Stimulated activated naive CD8-positive, alpha-beta T cell treated with anti-CD3 and anti-CD28 coated beads, Interleukin-15, Interleukin-2, amounts not matched to agents 100 ng/mL and 50 ng/mL, for 24 hours (primary cell): Measurements from ENCODE around the gene UTP11.
"Not testable (repeated sequence)": the region's sequence is repeated elsewhere in the genome, so short reads cannot be mapped to it uniquely, and the experiment has no call there.

ENCODE experiments used
- H3K27ac Mint-ChIP-seq: one replicate; pipeline ENCODE4 v1.8.0; 2021; ENCODE audit warnings: mild to moderate bottlenecking, mixed read lengths
- H3K27me3 Mint-ChIP-seq: one replicate; pipeline ENCODE4 v1.8.0; 2021; ENCODE audit warnings: mixed read lengths
- H3K36me3 Mint-ChIP-seq: one replicate; pipeline ENCODE4 v1.8.0; 2021; ENCODE audit warnings: low read depth, mixed read lengths
- H3K4me1 Mint-ChIP-seq: one replicate; pipeline ENCODE4 v1.8.0; 2021; ENCODE audit warnings: low read depth, mixed read lengths
- H3K4me3 Mint-ChIP-seq: one replicate; pipeline ENCODE4 v1.8.0; 2021; ENCODE audit warnings: mild to moderate bottlenecking, mixed read lengths
- H3K9me3 Mint-ChIP-seq: one replicate; pipeline ENCODE4 v1.8.0; 2021; ENCODE audit warnings: mixed read lengths

Gene UTP11

GRCh38 chr1:38012363-38013226 lies at the start of gene UTP11:
Gene UTP11, plus strand, starts transcription at chr1:38012734. Its CDS starts 69 bp downstream, at chr1:38012803.
- H3K36me3 Mint-ChIP-seq: peaks cover 40% of the 10 kb centered on the region
- no peaks in the 10 kb centered on the region for H3K9me3 Mint-ChIP-seq
- peaks cover 81% of the 10 kb centered on the region for H3K4me1 Mint-ChIP-seq
- peak within 1 kb of the TSS; percentile 97 for H3K4me3 Mint-ChIP-seq
- no peaks in the 10 kb centered on the region for H3K27me3 Mint-ChIP-seq
- H3K27ac Mint-ChIP-seq: peak within 1 kb of the TSS; percentile 97

GRCh38 chr1:37964106-37964505 lies 48.4 kb upstream of the UTP11 start:
- H3K27me3 Mint-ChIP-seq, H3K9me3 Mint-ChIP-seq, H3K4me1 Mint-ChIP-seq, H3K4me3 Mint-ChIP-seq, H3K27ac Mint-ChIP-seq: not testable (repeated sequence)
- peaks cover 60% of the 10 kb centered on the region for H3K36me3 Mint-ChIP-seq

- H3K9me3 Mint-ChIP-seq: no peaks in the 10 kb centered on the region
- no peaks in the 10 kb centered on the region for H3K27me3 Mint-ChIP-seq
- no peak overlapping the region for H3K4me3 Mint-ChIP-seq
- peaks cover 62% of the 10 kb centered on the region for H3K36me3 Mint-ChIP-seq
- H3K4me1 Mint-ChIP-seq: no peaks in the 10 kb centered on the region
- H3K27ac Mint-ChIP-seq: no peak overlapping the region
Measured at GRCh38 chr1:37965301-37965700, 47.2 kb upstream of the UTP11 start.

- peaks cover 88% of the 10 kb centered on the region for H3K36me3 Mint-ChIP-seq
- H3K4me3 Mint-ChIP-seq, H3K27me3 Mint-ChIP-seq, H3K4me1 Mint-ChIP-seq, H3K9me3 Mint-ChIP-seq, H3K27ac Mint-ChIP-seq: not testable (repeated sequence)
Measured at GRCh38 chr1:37973684-37974083, 38.9 kb upstream of the UTP11 start.

- H3K4me3 Mint-ChIP-seq: no peak overlapping the region
- H3K9me3 Mint-ChIP-seq: no peaks in the 10 kb centered on the region
- no peaks in the 10 kb centered on the region for H3K27me3 Mint-ChIP-seq
- peaks cover 88% of the 10 kb centered on the region for H3K36me3 Mint-ChIP-seq
- H3K4me1 Mint-ChIP-seq: peaks cover 7% of the 10 kb centered on the region
- no peak overlapping the region for H3K27ac Mint-ChIP-seq
Measured at GRCh38 chr1:37974567-37974966, 38.0 kb upstream of the UTP11 start.

GRCh38 chr1:37975083-37975482 lies 37.5 kb upstream of the UTP11 start:
- H3K4me3 Mint-ChIP-seq, H3K4me1 Mint-ChIP-seq, H3K27me3 Mint-ChIP-seq, H3K27ac Mint-ChIP-seq, H3K9me3 Mint-ChIP-seq: not testable (repeated sequence)
- peaks cover 88% of the 10 kb centered on the region for H3K36me3 Mint-ChIP-seq

GRCh38 chr1:37978541-37978940 lies 34.0 kb upstream of the UTP11 start:
- Mint-ChIP-seq H3K27me3 (no peaks in the 10 kb centered on the region), H3K36me3 (peaks cover 86% of the 10 kb centered on the region), H3K9me3 (no peaks in the 10 kb centered on the region), H3K4me1 (no peaks in the 10 kb centered on the region), H3K27ac (peak overlapping the region; percentile 42), H3K4me3 (no peak overlapping the region)

GRCh38 chr1:37983546-37983945 lies 29.0 kb upstream of the UTP11 start:
- H3K9me3 Mint-ChIP-seq: no peaks in the 10 kb centered on the region
- peaks cover 15% of the 10 kb centered on the region for H3K4me1 Mint-ChIP-seq
- H3K27me3 Mint-ChIP-seq: no peaks in the 10 kb centered on the region
- H3K27ac Mint-ChIP-seq: no peak overlapping the region
- H3K36me3 Mint-ChIP-seq: peaks cover 85% of the 10 kb centered on the region
- H3K4me3 Mint-ChIP-seq: no peak overlapping the region

GRCh38 chr1:37987679-37988078 lies 24.9 kb upstream of the UTP11 start:
- Mint-ChIP-seq H3K27me3 (no peaks in the 10 kb centered on the region), H3K36me3 (peaks cover 55% of the 10 kb centered on the region), H3K27ac (peak overlapping the region; percentile 74), H3K4me3 (peak overlapping the region; percentile 97), H3K9me3 (no peaks in the 10 kb centered on the region), H3K4me1 (peaks cover 23% of the 10 kb centered on the region)

- peaks cover 47% of the 10 kb centered on the region for H3K36me3 Mint-ChIP-seq
- no peaks in the 10 kb centered on the region for H3K9me3 Mint-ChIP-seq
- H3K27me3 Mint-ChIP-seq: no peaks in the 10 kb centered on the region
- H3K27ac Mint-ChIP-seq: peak overlapping the region; percentile 87
- peak overlapping the region; percentile 97 for H3K4me3 Mint-ChIP-seq
- H3K4me1 Mint-ChIP-seq: peaks cover 29% of the 10 kb centered on the region
Measured at GRCh38 chr1:37989361-37989930, 23.1 kb upstream of the UTP11 start.

GRCh38 chr1:37994886-37995566 lies 17.5 kb upstream of the UTP11 start:
- Mint-ChIP-seq H3K27me3 (no peaks in the 10 kb centered on the region), H3K9me3 (no peaks in the 10 kb centered on the region), H3K27ac (peak overlapping the region; percentile 85), H3K4me3 (peak overlapping the region; percentile 77), H3K4me1 (peaks cover 53% of the 10 kb centered on the region), H3K36me3 (peaks cover 40% of the 10 kb centered on the region)

- peaks cover 57% of the 10 kb centered on the region for H3K4me1 Mint-ChIP-seq
- H3K27me3 Mint-ChIP-seq: no peaks in the 10 kb centered on the region
- peaks cover 44% of the 10 kb centered on the region for H3K36me3 Mint-ChIP-seq
- H3K4me3 Mint-ChIP-seq: peak overlapping the region; percentile 77
- peak overlapping the region; percentile 92 for H3K27ac Mint-ChIP-seq
- no peaks in the 10 kb centered on the region for H3K9me3 Mint-ChIP-seq
Measured at GRCh38 chr1:37995751-37996345, 16.7 kb upstream of the UTP11 start.

GRCh38 chr1:37997256-37998088 lies 15.1 kb upstream of the UTP11 start:
- no peaks in the 10 kb centered on the region for H3K27me3 Mint-ChIP-seq
- no peak overlapping the region for H3K4me3 Mint-ChIP-seq
- H3K27ac Mint-ChIP-seq: no peak overlapping the region
- H3K4me1 Mint-ChIP-seq: peaks cover 68% of the 10 kb centered on the region
- no peaks in the 10 kb centered on the region for H3K9me3 Mint-ChIP-seq
- peaks cover 44% of the 10 kb centered on the region for H3K36me3 Mint-ChIP-seq

GRCh38 chr1:37998089-37998808 lies 14.3 kb upstream of the UTP11 start:
- Mint-ChIP-seq H3K27ac (no peak overlapping the region), H3K36me3 (peaks cover 47% of the 10 kb centered on the region), H3K27me3 (no peaks in the 10 kb centered on the region), H3K9me3 (no peaks in the 10 kb centered on the region), H3K4me1 (peaks cover 71% of the 10 kb centered on the region), H3K4me3 (no peak overlapping the region)
